H9 (cell line): ENCODE data around the gene SHMT2. TPM values are rescaled to one million over a fixed set of nuclear protein-coding genes. Genes with fewer than 3 reads are reported as not detected.

Source experiments
- microRNA-seq: library from miRNA; unstranded; fragments of <30 nt; microRNA quantifications from one replicate; pipeline ENCODE4, GENCODE V29; 2020; ENCODE audit warnings: borderline microRNAs expressed
- total RNA-seq: library from RNA; stranded (reverse); gene quantifications from 2 replicates; pipeline ENCODE4 v1.2.1, GENCODE V29; 2021

Gene SHMT2
- total RNA-seq, 1 experiment from 2014 or later = 260 TPM

Small RNA genes within 50 kb of the gene (microRNA-seq; reads per million reads assigned to microRNA genes)
- not detected for gene MIR1228

Other genes with a start within 250 kb of the SHMT2 start
- gene ZBTB39, start 223.2 kb upstream of the SHMT2 start, total RNA-seq = 30.3 and 31.2 TPM in 2 replicates
- gene TAC3, start 213.2 kb upstream of the SHMT2 start, total RNA-seq = 4.4 and 6.2 TPM in 2 replicates
- gene MYO1A, start 179.6 kb upstream of the SHMT2 start, total RNA-seq = 0.26 TPM in 1 of 2 replicates, not detected in the other
- gene NEMP1, start 150.9 kb upstream of the SHMT2 start, total RNA-seq = 50.1 and 53.0 TPM in 2 replicates
- gene NAB2, start 140.6 kb upstream of the SHMT2 start, total RNA-seq = 67.8 and 68.1 TPM in 2 replicates
- 42.9 and 44.4 TPM in 2 replicates for gene STAT6, start 118.3 kb upstream of the SHMT2 start, total RNA-seq
- 98.4 and 115 TPM in 2 replicates for gene LRP1, start 101.2 kb upstream of the SHMT2 start, total RNA-seq
- not detected in 2 replicates for gene LRP1-AS, start 82.1 kb upstream of the SHMT2 start, total RNA-seq
- 2.1 and 2.8 TPM in 2 replicates for gene NXPH4, start 12.9 kb upstream of the SHMT2 start, total RNA-seq
- 2.0 and 2.8 TPM in 2 replicates for gene STAC3, start 21.5 kb downstream of the SHMT2 start, total RNA-seq
- 43.9 and 45.4 TPM in 2 replicates for gene R3HDM2, start 201.3 kb downstream of the SHMT2 start, total RNA-seq
- not detected in 2 replicates for gene INHBC, start 205.1 kb downstream of the SHMT2 start, total RNA-seq
- 9.6 and 10.1 TPM in 2 replicates for gene INHBE, start 225.6 kb downstream of the SHMT2 start, total RNA-seq
- gene GLI1, start 230.1 kb downstream of the SHMT2 start, total RNA-seq = 25.8 and 28.4 TPM in 2 replicates